Stimulated activated CD8-positive, alpha-beta memory T cell treated with anti-CD3 and anti-CD28 coated beads, Interleukin-12 subunit alpha, Interleukin-12 subunit beta, amount 100 ng/mL, for 24 hours (primary cell): ENCODE results near the gene HDGFL1.

ENCODE experiments used
- DNase-seq: peaks from one replicate; pipeline ENCODE4 v3.0.0-alpha.2; 2020; ENCODE audit errors: extremely low read depth

Gene HDGFL1

DNA sequence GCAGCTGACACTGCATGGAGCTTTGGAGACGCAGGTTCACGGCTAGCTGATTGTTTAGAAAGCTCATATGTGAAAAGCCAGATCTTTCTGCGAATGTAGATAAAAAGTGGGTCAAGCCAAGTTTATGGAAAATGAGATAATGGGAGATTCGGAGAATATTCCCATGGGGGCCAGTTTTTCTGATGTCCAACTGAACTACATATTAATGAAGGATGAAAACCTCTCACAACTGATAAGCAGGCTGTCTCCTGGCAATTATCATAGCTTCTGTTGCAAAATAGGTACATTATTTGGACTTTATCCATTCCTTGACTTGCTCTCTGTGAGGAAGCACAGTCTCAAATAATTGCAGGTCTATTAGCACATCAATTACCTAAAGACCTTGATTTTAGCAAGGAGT lies 21.1 kb downstream of the HDGFL1 start:
- DNase-seq: no peak

DNA sequence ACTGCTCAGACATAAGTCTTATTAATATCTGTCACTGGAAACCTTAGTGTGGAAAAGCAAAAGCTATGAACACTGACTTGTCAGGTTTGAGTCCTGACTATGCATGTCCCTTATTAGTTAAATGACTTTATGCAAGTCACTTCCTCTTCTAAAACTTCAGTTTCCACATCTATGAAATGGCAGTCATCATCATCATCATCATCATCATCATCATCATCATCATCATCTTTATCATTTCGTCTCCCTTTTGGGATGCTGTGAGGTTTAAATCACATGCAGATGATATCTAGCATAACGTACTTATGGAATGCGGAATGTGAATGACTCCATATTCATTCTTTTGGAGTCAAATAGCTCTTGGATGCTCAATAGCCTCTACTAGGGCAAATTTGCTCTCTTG lies 24.5 kb downstream of the HDGFL1 start:
- DNase-seq: no peak

DNA sequence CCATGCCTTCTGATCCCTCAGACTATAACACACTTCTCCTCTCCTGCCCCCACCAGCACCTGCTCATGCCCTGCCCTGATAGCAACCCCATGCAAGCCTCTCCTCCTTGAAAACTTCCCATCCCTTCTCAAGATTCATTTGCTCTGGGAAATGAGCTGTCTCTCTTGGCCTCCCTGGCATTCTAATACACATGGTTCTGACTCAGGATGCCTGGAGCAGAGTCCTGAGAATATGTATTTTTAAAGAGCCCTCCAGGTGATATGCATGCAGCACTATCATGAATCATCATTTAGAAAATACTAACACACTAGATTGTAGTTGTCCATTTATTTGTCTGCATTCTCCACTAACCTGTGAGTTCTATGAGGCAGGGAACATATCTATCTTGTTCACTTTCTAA lies 26.6 kb downstream of the HDGFL1 start:
- DNase-seq: no peak

DNA sequence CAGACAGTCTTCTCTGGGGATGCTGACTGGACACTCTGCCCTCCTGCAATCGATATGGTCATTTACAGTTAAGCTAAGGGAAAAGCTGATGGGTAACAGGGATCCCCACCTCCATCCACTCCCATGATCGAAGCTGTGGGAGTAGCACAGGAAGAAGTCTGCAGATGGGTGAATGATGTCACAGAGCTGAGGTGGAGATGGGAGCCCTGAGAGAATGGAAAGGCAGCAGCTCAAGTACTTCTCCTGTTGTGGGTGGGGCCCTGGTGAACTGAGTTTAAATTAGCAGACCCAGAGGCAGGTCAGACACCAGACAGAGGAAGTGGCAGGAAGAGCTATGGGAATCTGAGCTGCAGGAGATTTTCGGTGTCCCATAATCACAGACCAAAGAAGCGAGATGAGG lies 29.0 kb downstream of the HDGFL1 start:
- DNase-seq: no peak

DNA sequence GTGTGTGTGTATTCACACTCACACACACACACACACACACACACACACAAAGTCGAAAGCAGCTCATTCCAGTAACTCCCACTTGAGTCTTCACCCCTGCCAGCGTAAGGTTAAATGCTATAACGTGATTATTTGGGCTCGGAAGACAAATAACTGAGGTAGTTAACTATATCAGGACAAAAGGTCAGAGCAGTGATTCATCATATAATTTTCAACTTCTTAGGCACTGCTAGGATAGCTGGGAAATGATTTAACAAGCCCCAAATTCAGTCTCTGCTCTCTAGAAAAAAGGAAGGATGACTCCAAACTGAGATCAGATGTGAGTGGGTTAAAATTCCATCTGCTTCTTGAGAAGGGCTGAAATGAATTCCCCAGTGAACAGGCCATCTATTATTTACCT lies 30.7 kb downstream of the HDGFL1 start:
- DNase-seq: no peak

DNA sequence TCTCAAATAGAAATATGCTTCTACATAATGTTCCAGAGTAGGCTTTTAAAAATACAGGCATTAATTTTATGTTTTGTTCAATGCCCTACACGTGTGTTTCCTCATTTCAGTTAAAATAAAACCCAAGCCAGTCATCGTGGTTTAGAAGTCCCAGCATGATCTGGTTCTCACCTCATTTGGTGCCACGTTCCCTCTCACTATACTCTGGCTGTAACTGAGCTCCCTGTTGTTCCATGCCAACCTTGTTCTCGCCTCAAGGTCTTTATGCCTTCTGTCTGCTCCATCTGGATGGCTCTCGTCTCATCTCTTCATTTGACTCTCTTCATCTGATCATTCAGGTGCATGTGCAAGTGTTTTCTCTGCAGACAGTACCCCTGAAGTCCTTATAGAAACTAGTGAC lies 32.6 kb downstream of the HDGFL1 start:
- DNase-seq: no peak

DNA sequence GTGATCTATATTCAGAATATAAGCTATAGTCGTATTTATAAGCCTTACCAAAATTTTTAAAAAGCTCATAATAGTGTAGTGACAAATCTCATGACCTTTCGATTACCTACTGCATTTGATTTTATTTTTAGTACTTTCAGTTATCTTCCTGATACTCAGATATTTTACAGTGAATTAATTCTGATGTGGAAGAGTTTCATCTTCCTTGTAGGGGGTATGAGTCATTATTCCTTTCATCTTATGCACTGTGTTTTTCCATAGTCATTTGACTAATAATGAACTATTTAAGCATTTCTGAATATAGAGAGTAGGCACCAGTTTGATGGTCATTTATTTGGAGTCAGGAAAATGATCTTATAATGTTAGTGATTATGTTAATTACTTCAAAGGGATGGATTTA lies 36.4 kb downstream of the HDGFL1 start:
- DNase-seq: no peak

DNA sequence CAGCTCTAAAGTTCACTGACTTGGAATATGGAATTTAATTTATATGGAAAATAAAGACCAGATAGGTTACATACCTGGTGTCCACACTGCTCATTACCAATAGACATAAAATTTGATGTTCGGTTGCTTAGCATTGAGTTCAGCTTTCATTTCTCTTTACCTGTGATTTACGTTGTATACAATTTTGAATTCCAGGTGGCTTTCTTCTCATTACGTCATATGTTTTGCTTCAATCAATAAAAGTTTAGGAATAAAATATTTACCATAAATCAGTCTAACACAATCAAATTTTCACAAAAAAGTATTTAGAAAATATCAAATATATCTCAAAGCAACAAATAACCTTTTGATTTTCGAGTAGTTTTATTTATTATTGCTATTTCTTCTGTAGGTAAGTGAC lies 40.8 kb downstream of the HDGFL1 start:
- DNase-seq: no peak

DNA sequence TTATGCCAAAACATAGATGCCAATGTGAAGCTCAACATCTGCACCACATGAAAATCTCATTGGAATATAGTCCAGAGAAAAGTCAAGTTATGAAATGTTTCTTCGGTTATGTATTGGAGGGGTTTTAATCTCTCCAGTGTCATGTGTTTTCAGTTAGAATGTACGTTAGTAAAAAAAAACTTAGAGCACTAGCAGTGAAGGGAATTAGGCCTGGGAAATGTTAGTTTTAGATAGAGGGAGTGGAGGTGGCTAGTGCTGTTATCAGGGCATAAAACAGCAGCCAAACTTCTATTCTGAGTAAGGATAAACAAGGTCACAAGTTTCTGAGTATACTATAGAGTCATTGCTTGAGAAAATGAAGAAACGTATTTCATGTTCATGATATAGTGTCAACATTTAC lies 42.9 kb downstream of the HDGFL1 start:
- DNase-seq: no peak

DNA sequence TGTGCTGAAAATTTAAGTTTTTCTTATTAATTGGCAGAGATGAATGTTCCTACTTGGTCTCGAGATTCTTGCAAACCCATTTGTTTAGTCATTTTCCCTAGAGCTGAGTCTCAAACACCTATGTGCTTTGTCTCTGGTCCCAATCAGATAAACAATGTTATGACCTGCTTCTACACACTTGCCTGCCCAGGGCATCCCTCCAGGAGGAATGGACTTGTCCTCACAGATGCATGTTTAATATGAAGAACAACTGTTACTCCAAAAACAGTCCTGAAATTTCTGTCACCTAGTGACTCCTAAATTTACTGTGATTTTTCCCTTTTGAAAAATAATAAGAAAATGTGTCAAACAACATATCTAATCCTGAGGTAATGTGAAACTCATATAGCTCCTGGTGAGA lies 43.7 kb downstream of the HDGFL1 start:
- DNase-seq: no peak

DNA sequence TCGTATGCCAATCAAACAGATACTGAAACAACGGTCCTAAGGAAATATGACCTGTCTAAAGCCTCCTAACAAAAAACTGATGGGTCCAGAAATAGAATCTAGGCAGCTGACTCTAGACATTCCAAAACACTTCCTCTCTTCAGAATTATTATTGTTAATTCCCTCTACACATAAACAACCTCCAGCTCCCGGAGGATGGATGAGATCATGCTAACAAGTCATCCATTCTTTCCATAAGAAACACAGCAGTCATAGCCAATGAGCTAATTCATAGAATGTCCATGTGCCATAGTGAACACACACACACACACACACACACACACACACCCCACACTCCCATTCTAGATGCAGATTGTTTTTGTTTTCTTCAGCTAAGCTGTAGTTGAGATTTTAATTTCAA lies 44.3 kb downstream of the HDGFL1 start:
- no peak for DNase-seq

DNA sequence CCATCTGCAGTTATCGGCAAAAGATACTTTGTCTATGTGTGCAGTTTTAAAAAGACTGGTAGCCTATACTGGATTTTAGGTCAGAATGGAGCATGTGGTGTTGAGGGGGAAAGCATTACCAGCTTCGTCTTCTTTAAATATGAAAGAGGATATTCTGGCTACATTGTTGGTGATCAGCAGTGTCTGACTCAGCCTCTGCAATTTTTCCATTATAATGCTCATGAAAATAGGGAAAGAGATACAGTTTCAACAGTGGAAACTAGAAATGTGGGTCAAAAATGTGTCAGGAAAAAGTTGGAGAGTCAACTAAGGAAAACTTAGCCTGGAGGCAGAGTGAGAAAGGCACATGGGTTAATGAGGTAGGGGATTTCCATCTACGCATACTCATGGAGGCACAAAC lies 45.2 kb downstream of the HDGFL1 start:
- no peak for DNase-seq

DNA sequence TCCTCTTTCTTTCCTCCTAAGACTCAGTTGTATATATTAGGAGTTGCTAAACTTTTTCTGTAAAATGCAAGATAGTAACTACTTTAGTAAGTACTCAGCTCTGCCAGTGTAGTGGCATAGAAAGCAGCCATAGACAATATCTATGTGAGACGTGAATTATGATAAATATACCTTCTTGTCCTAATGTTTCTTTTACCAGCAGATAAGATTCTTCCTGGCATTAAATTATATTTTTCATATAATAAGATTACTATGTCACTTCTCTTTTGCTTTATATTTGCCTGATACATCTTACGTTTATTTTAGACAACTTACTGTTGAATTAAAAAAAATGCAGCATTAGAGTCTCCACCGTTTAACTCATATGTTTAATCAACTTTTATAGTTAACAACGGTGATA lies 51.7 kb downstream of the HDGFL1 start:
- DNase-seq: no peak
